A549 (cell line): ENCODE results near the gene ACACA.

ENCODE experiments used
- CTCF ChIP-seq: fragments of >200 bp; sonication (Bioruptor Twin); formaldehyde crosslinking; IDR thresholded peaks from 3 replicates; pipeline ENCODE4 v1.5.1; 2016
- HEYL ChIP-seq: fragments of 250-450 bp; sonication (Bioruptor Pico); IDR thresholded peaks from 2 replicates; pipeline ENCODE4 v1.8.0; 2021; ENCODE audit warnings: mild to moderate bottlenecking, moderate library complexity
- MAFK ChIP-seq: fragments of 450-650 bp; IDR thresholded peaks from 2 replicates; pipeline ENCODE4 v1.6.1; 2014; ENCODE audit not compliant: partially characterized antibody
- RAD21 ChIP-seq, 2 experiments: fragments of >200 bp in 1 of 2; sonication (Bioruptor Twin) in 1 of 2; formaldehyde crosslinking in 1 of 2; IDR thresholded peaks in 1 of 2; conservative IDR thresholded peaks in 1 of 2; 2 replicates in 1 of 2; 3 replicates in 1 of 2; pipeline ENCODE4 v1.6.1; 2012 to 2018; ENCODE audit warnings: inconsistent platforms in 1 of 2
- RFX5 ChIP-seq: fragments of 450-650 bp; IDR thresholded peaks from 2 replicates; pipeline ENCODE4 v1.7.1; 2014; ENCODE audit warnings: antibody characterized with exemption, mild to moderate bottlenecking, moderate library complexity

DNA sequence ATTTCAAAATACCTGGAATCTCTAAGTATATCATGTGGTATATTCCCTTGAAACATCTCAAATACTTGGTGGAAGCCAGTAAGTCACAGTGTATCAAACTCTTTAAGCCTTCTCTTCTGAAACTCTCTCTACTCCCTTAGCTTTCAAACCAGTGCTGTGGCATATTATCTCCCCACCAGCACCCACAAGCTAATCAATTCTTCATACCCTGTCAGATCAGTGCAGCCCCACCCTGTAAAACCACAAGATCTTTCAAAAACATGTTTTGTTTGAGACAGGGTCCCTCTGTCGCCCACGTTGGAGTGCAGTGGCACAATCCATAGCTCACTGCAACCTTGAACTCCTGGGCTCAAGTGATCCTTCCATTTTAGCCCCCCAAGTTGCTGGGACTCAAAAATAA, 122.4 kb downstream of the ACACA start:
- TF ChIP-seq CTCF = no peak
- TF ChIP-seq RFX5 = no peak
- TF ChIP-seq MAFK = no peak
- no peak for TF ChIP-seq HEYL (CRISPR knock-in tag)
- TF ChIP-seq RAD21 (conservative IDR thresholded peaks at IDR 0.05 in 1 of 2, IDR thresholded peaks at IDR 0.05 in 1 of 2) = no peak
